Stimulated activated CD4-positive, alpha-beta T cell treated with anti-CD3 and anti-CD28 coated beads, Interleukin-4, amount 100 ng/mL, for 24 hours (primary cell): ENCODE measurements around the gene DNAJC17.
A peak's percentile ranks its signal among the peaks of the same experiment; 100 is the strongest.

Experiments
- DNase-seq: peaks from one replicate; pipeline ENCODE4 v3.0.0-alpha.2; 2020

Gene DNAJC17

GRCh38 chr15:40807028-40807887 lies at the start of gene DNAJC17, which contains the start of gene ZFYVE19:
DNAJC17 (minus strand) TSS chr15:40807473; CDS start chr15:40807446, 27 bp downstream.
ZFYVE19 (plus strand) TSS chr15:40807089; CDS start chr15:40807590, 501 bp downstream.
- DNase-seq: peak; percentile 96

GRCh38 chr15:40856746-40857145 lies 49.5 kb upstream of the DNAJC17 start:
- no peak for DNase-seq

- DNase-seq: no peak
Measured at GRCh38 chr15:40855706-40856234, 48.5 kb upstream of the DNAJC17 start.

GRCh38 chr15:40854161-40854560 lies 46.9 kb upstream of the DNAJC17 start:
- DNase-seq: no peak

DNA sequence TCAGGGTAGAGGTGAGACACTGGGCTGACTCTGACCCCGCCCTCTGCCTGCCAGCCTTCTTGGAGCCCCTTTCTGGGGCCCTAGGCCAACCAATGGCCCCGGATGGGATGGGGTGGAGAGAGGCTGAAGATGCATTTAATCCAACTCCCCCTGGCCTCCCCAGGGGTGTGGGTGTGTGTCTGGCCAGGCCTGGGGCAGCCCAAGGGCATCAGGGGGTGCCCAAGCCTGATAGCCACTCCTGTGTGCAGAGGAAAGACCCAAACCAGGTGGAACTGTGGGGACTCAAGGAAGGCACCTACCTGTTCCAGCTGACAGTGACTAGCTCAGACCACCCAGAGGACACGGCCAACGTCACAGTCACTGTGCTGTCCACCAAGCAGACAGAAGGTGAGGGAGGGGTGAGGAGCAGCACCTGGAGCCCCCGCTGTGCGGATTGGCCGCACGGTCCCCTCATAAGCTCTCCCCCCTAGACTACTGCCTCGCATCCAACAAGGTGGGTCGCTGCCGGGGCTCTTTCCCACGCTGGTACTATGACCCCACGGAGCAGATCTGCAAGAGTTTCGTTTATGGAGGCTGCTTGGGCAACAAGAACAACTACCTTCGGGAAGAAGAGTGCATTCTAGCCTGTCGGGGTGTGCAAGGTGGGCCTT lies 46.1 kb upstream of the DNAJC17 start:
- DNase-seq: no peak

DNA sequence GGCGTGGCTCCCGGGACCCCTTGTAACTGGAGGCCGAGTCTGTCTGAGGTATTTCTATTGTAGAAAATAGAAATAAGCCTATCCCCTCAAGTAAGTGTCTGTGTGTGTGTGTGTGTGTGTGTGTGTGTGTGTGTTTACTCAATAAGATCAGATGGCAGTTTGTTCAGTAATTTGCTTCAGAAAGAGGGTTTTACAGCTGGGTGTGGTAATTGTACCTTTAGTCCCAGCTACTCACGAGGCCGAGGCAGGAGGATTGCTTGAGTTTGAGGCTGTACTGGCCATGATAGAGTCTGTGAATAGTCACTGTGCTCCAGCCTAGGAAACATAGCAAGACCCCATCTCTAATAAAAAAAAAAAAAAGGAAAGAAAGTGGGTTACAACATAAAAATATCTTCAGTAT lies 45.3 kb upstream of the DNAJC17 start:
- no peak for DNase-seq

DNA sequence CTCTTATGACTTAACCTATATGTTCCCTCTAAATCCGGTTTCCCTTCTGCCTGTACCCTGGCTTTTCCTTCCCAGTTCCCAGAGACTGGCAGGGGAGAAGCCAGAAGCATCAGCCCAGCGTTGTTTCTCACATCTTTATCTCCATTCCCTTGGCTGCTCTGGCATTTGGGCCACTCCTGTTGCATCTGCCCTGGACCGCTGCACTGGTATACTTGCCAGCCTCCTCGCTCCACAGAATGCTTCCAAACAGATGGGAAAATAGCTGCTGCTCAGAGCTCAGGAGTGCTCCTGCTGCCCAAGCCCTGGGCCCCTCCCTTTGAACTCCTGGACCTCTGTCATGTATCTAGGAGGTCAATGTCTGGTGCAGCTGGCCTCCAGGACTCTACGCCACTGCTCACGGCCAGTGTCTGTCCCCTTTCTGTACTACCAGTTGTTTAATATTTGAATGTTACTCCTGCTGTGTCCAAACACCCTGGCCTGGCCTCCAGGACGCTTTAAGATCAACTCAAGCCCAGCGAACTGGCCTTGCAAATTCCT lies 43.4 kb upstream of the DNAJC17 start:
- no peak for DNase-seq

- DNase-seq: no peak
Measured at GRCh38 chr15:40847223-40847961, 40.1 kb upstream of the DNAJC17 start.

DNA sequence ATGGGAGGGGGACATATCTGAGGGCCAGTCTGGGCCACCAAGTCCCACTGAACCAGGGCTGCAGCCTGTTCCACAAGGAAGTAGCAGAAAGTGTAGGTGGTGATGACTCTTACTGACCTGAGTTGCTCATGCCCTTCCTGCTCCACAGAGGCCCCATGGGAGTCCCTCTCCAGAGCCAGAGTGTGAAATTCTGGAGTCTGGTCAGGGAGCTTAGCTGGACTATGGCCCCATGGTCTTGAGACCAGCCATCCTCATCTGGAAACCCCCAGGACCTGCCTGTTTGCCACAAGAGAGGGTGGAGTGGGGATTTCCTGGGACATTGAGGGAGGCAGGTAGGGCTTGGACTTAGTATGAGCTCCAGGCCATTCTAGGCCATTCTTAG lies 39.6 kb upstream of the DNAJC17 start:
- DNase-seq: no peak

DNA sequence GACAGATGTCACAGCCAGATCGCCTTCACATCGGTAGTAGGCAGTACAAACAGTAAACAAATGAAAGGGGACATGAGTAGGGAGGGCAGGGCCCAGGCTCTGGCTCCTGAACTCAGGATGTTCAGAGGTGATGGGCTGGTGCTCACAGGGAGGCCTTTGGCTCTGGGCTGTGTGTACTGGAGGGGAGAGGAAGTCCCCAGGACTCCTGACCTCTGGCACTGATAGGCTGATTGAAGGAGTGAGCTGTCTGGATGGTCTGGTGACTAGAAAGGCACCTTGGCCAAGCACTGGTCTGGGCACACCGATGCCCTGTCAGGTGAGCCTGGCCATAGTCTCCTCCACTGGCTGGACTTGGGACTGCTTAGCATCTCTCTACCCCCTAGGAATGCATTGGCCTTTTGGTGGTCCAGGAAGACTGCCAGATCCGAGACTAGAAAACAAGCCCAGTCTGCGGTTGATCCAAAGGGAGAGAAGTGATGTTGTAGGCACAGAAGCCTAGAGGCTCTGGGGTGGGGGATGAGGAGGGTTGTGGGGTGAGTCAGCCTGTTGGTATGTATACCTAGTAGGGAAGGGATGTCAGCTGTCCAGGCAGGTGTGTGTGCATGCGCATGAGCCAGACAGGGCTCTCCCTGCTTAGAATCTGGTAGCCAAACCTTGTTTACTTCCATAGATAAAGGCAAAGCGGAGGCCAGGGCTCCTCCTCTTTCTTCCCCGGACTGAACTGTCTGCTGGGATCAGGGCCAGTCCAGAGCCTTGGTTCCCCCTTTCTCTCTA lies 38.4 kb upstream of the DNAJC17 start:
- DNase-seq: no peak

DNA sequence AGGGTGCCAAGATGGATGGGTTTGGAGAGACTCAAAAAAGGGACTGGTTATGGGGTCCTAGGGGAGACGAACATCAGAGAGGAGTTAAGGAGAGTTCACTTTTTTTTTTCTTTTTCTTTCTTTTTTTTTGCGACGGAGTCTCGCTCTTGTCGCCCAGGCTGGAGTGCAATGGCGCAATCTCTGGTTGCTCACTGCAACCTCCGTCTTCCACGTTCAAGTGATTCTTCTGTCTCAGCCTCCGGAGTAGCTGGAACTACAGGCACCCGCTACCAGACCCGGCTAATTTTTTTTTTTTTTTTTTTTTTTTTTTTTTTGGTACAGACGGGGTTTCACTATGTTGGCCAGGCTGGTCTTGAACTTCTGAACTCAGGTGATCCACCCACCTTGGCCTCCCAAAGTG lies 37.8 kb upstream of the DNAJC17 start:
- DNase-seq: no peak

DNA sequence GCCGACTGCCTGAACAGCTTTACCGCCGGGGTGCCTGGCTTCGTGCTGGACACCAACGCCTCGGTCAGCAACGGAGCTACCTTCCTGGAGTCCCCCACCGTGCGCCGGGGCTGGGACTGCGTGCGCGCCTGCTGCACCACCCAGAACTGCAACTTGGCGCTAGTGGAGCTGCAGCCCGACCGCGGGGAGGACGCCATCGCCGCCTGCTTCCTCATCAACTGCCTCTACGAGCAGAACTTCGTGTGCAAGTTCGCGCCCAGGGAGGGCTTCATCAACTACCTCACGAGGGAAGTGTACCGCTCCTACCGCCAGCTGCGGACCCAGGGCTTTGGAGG lies 37.4 kb upstream of the DNAJC17 start:
- DNase-seq: peak; percentile 42

DNA sequence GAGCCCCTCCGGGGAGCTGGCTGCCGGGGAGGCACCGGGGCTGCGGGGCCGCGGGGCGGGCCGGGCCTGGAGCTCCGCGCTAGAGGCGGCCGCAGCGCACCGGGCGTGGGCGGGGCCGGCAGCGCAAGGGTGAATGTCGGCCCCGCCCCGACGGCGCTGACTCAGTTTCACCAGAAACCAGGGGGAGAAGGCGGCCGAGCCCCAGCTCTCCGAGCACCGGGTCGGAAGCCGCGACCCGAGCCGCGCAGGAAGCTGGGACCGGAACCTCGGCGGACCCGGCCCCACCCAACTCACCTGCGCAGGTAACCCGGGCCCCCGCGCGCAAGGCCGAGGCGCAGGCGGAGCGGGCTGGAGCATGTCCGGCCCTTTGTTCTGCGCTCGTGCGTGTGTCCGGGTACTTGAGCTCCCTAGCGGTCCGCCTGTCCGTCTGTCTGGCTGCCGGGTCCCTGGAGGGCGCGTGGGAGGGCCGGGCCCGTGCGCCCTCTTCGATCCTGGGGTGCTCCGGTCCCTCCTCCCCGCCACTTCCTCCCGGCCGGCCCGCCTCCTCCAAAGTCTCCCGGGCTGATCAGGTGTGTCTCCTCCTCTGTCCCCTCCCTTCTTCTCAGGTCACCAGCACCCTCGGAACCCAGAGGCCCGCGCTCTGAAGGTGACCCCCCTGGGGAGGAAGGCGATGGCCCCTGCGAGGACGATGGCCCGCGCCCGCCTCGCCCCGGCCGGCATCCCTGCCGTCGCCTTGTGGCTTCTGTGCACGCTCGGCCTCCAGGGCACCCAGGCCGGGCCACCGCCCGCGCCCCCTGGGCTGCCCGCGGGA lies 36.8 kb upstream of the DNAJC17 start, which contains the start of gene SPINT1:
TSS of gene SPINT1 (plus strand) at position 164 of the 811 bp plus-strand sequence. CDS start at position 671, 507 bp downstream.
- DNase-seq: peak; percentile 78

GRCh38 chr15:40843261-40843884 lies 36.1 kb upstream of the DNAJC17 start:
- DNase-seq: no peak

GRCh38 chr15:40841741-40842140 lies 34.5 kb upstream of the DNAJC17 start:
- DNase-seq: no peak

- no peak for DNase-seq
Measured at GRCh38 chr15:40838756-40839155, 31.5 kb upstream of the DNAJC17 start.

- no peak for DNase-seq
Measured at GRCh38 chr15:40836020-40836419, 28.7 kb upstream of the DNAJC17 start.

GRCh38 chr15:40832903-40833302 lies 25.6 kb upstream of the DNAJC17 start:
- no peak for DNase-seq

- no peak for DNase-seq
Measured at GRCh38 chr15:40831861-40832260, 24.6 kb upstream of the DNAJC17 start.

- no peak for DNase-seq
Measured at GRCh38 chr15:40830884-40831283, 23.6 kb upstream of the DNAJC17 start.

DNA sequence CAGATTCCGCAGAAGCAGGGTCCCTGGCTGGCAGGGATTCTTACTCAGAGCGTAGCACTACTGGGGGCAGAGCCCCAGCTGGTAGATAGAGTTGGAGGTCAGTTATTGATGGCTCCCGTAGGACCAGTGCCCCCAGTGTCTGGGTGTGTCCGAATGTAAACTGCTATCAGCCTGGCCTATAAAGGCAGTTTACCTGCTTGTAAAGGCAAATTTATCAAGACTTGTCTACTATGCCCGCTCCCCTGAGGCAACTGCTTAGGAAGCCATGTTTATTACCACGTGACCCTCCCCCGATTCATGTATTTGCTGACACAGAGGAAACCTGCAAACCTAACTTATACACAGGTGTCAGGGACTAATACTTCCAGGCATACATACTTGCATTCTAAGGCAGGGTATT lies 21.8 kb upstream of the DNAJC17 start:
- DNase-seq: no peak
